GM12874 (cell line): Measurements from ENCODE around the gene PLD1.

ENCODE experiments used
- CTCF ChIP-seq: IDR thresholded peaks from 2 replicates; pipeline ENCODE4 v1.5.1; 2011; ENCODE audit warnings: low read depth, mild to moderate bottlenecking, control low read depth, low read length, moderate library complexity; ENCODE audit not compliant: insufficient read depth

PLD1 gene

GRCh38 chr3:171684221-171684620, 126.1 kb downstream of the PLD1 start:
- no peak for TF ChIP-seq CTCF

- no peak for TF ChIP-seq CTCF
Measured at GRCh38 chr3:171682743-171683142, 127.5 kb downstream of the PLD1 start.

GRCh38 chr3:171680726-171681411, 129.4 kb downstream of the PLD1 start:
- TF ChIP-seq CTCF: no peak

GRCh38 chr3:171678971-171679492, 131.3 kb downstream of the PLD1 start:
- no peak for TF ChIP-seq CTCF

GRCh38 chr3:171677706-171678105, 132.6 kb downstream of the PLD1 start:
- no peak for TF ChIP-seq CTCF

- TF ChIP-seq CTCF: no peak
Measured at GRCh38 chr3:171676601-171677175, 133.6 kb downstream of the PLD1 start.

GRCh38 chr3:171673951-171674350, 136.3 kb downstream of the PLD1 start:
- TF ChIP-seq CTCF: no peak
